Measurements from ENCODE around the gene CEP152. TPM values are rescaled to one million over a fixed set of nuclear protein-coding genes. Genes with fewer than 3 reads are reported as not detected.

Gene CEP152
- total RNA-seq, 3 donors from 2014 or later = 5.3 to 13.5 (median 5.9) TPM

DNA sequence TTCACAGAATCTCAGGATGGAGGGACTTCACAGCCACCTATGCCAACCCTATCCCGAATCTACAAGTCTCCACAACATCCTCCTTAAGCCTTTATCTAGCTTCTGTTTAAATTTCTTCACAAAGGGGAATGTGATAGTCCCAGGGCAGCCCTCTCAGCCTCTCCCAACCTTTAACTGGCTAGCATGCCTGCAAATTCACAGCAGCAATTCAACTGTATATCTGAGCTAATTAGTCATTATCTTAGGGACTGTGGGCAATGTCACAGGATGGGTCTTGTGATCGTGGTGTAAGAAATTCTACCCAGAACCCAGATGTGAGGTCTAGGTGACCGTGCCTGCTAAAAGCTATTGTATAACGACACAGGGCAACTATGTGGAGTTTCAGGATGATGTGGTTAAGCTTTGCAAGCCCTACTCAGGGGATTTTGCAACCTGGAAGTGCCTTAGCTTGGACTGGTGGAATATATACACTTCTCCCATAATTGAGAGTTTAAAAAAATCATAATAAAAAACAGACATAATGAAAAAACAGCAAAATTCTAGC, 99.8 kb downstream of the CEP152 start:
- TF ChIP-seq POLR2AphosphoS5 (IDR thresholded peaks at IDR 0.05) (no peak), POLR2A (IDR thresholded peaks at IDR 0.05) (no peak)
- TF ChIP-seq, protein P1, sequence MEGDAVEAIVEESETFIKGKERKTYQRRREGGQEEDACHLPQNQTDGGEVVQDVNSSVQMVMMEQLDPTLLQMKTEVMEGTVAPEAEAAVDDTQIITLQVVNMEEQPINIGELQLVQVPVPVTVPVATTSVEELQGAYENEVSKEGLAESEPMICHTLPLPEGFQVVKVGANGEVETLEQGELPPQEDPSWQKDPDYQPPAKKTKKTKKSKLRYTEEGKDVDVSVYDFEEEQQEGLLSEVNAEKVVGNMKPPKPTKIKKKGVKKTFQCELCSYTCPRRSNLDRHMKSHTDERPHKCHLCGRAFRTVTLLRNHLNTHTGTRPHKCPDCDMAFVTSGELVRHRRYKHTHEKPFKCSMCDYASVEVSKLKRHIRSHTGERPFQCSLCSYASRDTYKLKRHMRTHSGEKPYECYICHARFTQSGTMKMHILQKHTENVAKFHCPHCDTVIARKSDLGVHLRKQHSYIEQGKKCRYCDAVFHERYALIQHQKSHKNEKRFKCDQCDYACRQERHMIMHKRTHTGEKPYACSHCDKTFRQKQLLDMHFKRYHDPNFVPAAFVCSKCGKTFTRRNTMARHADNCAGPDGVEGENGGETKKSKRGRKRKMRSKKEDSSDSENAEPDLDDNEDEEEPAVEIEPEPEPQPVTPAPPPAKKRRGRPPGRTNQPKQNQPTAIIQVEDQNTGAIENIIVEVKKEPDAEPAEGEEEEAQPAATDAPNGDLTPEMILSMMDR (IDR thresholded peaks at IDR 0.05) = no peak

DNA sequence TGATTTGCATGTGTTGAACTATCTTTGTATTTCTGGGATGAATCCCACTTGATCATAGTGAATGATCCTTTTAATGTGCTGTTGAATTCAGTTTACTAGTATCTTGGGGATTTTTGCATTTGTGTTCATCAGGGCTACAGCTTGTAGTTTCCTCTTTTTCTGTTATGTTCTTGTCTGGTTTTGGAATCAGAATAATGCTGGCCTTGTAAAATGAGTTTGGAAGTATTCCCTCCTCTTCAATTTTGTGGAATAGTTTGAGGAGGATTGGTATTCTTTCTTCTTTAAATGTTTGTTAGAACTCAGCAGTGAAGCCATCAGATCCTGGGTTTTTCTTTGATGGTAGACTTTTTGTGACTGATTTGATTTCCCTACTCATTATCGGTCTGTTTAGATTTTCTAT, 102.2 kb downstream of the CEP152 start:
- H3K36me3 ChIP-seq = no peaks in the 10 kb centered on the region
- DNase-seq (ENCODE audit: low spot score in 2 of 2) = no peak
- H3K9me3 ChIP-seq = peaks cover 0 to 15% of the 10 kb centered on the region in 2 donors
- no peaks in the 10 kb centered on the region for H3K4me1 ChIP-seq
- H3K27ac ChIP-seq = no peak overlapping the region
- no peak overlapping the region for H3K4me3 ChIP-seq
- intact Hi-C loops (cut with DNase I; ENCODE audit: low total_unique reads) = no loop called here
- H3K27me3 ChIP-seq = no peaks in the 10 kb centered on the region
- TF ChIP-seq, protein P1 (IDR thresholded peaks at IDR 0.05) = no peak
- TF ChIP-seq POLR2AphosphoS5 (IDR thresholded peaks at IDR 0.05) (no peak), POLR2A (IDR thresholded peaks at IDR 0.05) (no peak)

More for the DNA sequence above, 99.8 kb downstream of the CEP152 start:
- DNase-seq (ENCODE audit: low spot score in 2 of 2) = no peak
- no peaks in the 10 kb centered on the region for H3K4me1 ChIP-seq
- peaks cover 2 to 21% of the 10 kb centered on the region in 2 donors for H3K9me3 ChIP-seq
- no peak overlapping the region for H3K4me3 ChIP-seq
- no peaks in the 10 kb centered on the region for H3K27me3 ChIP-seq
- intact Hi-C loops (cut with DNase I; ENCODE audit: low total_unique reads) = no loop called here
- H3K36me3 ChIP-seq = no peaks in the 10 kb centered on the region
- H3K27ac ChIP-seq = no peak overlapping the region

DNA sequence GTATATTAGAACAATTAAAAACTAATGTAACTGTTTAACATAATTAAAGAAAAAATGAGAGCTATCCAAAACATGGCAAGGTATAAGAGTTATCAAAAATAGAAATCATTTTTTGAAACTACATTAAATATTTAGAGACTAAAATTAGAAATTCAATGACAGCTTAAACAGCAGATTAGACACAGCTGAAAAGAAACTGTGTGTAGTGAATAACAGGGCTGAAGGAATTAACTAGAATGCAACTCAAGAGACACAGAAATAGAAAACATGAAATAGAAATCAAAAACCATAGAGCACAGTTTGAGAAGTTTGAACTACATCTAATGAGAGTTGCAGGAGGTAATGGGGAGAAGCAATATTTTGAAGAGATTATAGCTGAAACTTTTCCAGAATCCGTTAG, 105.5 kb downstream of the CEP152 start:
- intact Hi-C loops (cut with DNase I; ENCODE audit: low total_unique reads) = no loop called here
- no peaks in the 10 kb centered on the region for H3K27me3 ChIP-seq
- no peak overlapping the region for H3K4me3 ChIP-seq
- no peaks in the 10 kb centered on the region for H3K36me3 ChIP-seq
- DNase-seq (ENCODE audit: low spot score in 2 of 2) = no peak
- H3K4me1 ChIP-seq = no peaks in the 10 kb centered on the region
- TF ChIP-seq POLR2A (IDR thresholded peaks at IDR 0.05) = no peak
- no peak overlapping the region for H3K27ac ChIP-seq
- H3K9me3 ChIP-seq = peaks cover 0 to 15% of the 10 kb centered on the region in 2 donors

DNA sequence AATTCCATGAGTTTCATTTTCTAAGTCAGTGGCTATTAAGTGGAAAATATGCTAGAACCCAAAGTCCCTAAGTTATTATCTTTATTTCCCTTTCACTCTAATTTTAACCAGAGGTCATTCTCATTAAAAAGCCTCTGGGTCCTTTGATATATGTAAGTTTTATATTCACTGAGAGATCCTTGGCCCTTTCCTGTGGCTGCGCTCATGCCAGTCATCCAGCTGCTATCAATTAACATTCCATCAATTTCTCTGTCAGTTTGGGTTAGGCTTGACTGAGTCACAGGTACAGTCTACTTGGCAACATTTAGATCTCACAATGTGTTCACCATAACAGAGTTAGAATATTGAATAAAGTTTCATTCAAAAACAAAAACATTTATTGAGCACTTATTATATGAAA, 107.3 kb downstream of the CEP152 start:
- intact Hi-C loops (cut with DNase I; ENCODE audit: low total_unique reads) = no loop called here
- Histone ChIP-seq H3K4me1 (no peaks in the 10 kb centered on the region), H3K9me3 (peaks cover 0 to 15% of the 10 kb centered on the region in 2 donors), H3K27me3 (no peaks in the 10 kb centered on the region), H3K27ac (no peak overlapping the region), H3K4me3 (no peak overlapping the region), H3K36me3 (no peaks in the 10 kb centered on the region)
- TF ChIP-seq, protein P1 (IDR thresholded peaks at IDR 0.05) = no peak
- TF ChIP-seq POLR2AphosphoS5 (IDR thresholded peaks at IDR 0.05) (no peak), POLR2A (IDR thresholded peaks at IDR 0.05) (no peak)
- DNase-seq (ENCODE audit: low spot score in 2 of 2) = no peak

DNA sequence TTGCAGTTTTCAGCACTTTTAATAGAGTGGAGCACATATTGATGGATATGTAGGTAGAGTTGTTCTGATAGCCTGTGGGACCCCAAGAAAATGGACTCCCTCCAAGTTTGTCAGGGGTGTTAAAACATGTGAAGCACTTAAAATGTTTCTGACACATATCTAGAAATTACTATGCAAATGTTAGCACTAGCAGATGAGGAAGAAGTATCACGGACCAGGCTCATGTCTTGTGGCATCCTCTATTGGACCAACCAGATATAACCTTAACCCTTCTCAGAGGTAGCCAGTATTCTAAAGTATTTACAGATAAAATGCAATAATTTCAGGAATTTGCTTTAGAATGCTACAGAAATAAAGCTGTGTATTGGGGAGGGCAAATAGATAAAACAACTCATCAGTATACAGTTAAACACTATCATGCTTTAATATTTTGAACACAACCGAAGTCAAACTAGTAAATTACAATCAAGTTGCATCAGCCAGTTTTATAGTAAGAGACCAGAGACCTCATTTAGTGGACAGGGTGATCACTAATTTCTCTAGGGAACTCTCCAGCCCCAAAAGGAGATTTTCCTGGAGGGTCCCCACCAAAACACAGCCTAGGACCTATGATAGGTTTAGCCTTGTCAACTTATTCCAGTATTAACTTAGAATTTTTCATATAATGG, 108.2 kb downstream of the CEP152 start:
- TF ChIP-seq, protein P1 (IDR thresholded peaks at IDR 0.05) = no peak
- TF ChIP-seq POLR2AphosphoS5 (IDR thresholded peaks at IDR 0.05) (no peak), POLR2A (IDR thresholded peaks at IDR 0.05) (no peak)
- intact Hi-C loops (cut with DNase I; ENCODE audit: low total_unique reads) = no loop called here
- Histone ChIP-seq H3K36me3 (no peaks in the 10 kb centered on the region), H3K9me3 (peaks cover 0 to 15% of the 10 kb centered on the region in 2 donors), H3K4me1 (no peaks in the 10 kb centered on the region), H3K27me3 (no peaks in the 10 kb centered on the region), H3K27ac (no peak overlapping the region), H3K4me3 (no peak overlapping the region)
- no peak for DNase-seq (ENCODE audit: low spot score in 2 of 2)
